Kidney epithelial cell (primary cell): ENCODE results near the gene UBASH3B. TPM values are rescaled to one million over a fixed set of nuclear protein-coding genes. Genes with fewer than 3 reads are reported as not detected.

Source experiments
- DNase-seq: peaks from one replicate; pipeline ENCODE4 v3.0.0-alpha.2; 2010; ENCODE audit warnings: low read depth
- H3K27me3 ChIP-seq: 2 replicates; pipeline ENCODE4 v1.6.0; 2011; ENCODE audit warnings: low read length; ENCODE audit not compliant: control insufficient read depth, insufficient read depth
- H3K36me3 ChIP-seq: 2 replicates; pipeline ENCODE4 v1.5.1; 2011; ENCODE audit warnings: low read length; ENCODE audit not compliant: control insufficient read depth, insufficient read depth
- H3K4me3 ChIP-seq: 2 replicates; pipeline ENCODE4 v1.5.1; 2011; ENCODE audit warnings: low read depth, mild to moderate bottlenecking, control low read depth, low read length
- CTCF ChIP-seq: IDR thresholded peaks from 2 replicates; pipeline ENCODE4 v1.5.1; 2011; ENCODE audit warnings: mild to moderate bottlenecking, moderate library complexity, low read length, control low read depth, inconsistent platforms; ENCODE audit not compliant: insufficient read depth, poor library complexity, severe bottlenecking
- total RNA-seq: library from RNA; depleted of rRNA; stranded (reverse); fragments of >200 nt; gene quantifications from 2 replicates; pipeline ENCODE4 v1.2.3, GENCODE V29; 2015

The UBASH3B gene
- total RNA-seq, 1 donor from 2014 or later = 32.0 TPM

GRCh38 chr11:122791836-122792235, 136.3 kb downstream of the UBASH3B start:
- H3K36me3 ChIP-seq = peaks cover 1% of the 10 kb centered on the region
- TF ChIP-seq CTCF = no peak
- no peak for DNase-seq

GRCh38 chr11:122793515-122793914, 138.0 kb downstream of the UBASH3B start:
- Histone ChIP-seq H3K36me3 (no peaks in the 10 kb centered on the region), H3K27me3 (no peaks in the 10 kb centered on the region), H3K4me3 (no peak overlapping the region)
- TF ChIP-seq CTCF = no peak
- no peak for DNase-seq

More at GRCh38 chr11:122791836-122792235, 136.3 kb downstream of the UBASH3B start:
- no peaks in the 10 kb centered on the region for H3K27me3 ChIP-seq
- no peak overlapping the region for H3K4me3 ChIP-seq

- no peak for DNase-seq
- Histone ChIP-seq H3K4me3 (no peak overlapping the region), H3K36me3 (no peaks in the 10 kb centered on the region), H3K27me3 (no peaks in the 10 kb centered on the region)
- no peak for TF ChIP-seq CTCF
Observed at GRCh38 chr11:122795307-122795706, 139.8 kb downstream of the UBASH3B start.

- H3K4me3 ChIP-seq = no peak overlapping the region
- no peaks in the 10 kb centered on the region for H3K36me3 ChIP-seq
- DNase-seq = no peak
- H3K27me3 ChIP-seq = no peaks in the 10 kb centered on the region
- peak; percentile 88 for TF ChIP-seq CTCF
Observed at GRCh38 chr11:122796128-122796717, 140.7 kb downstream of the UBASH3B start.

GRCh38 chr11:122797651-122798050, 142.1 kb downstream of the UBASH3B start:
- no peak for TF ChIP-seq CTCF
- DNase-seq = no peak
- Histone ChIP-seq H3K27me3 (no peaks in the 10 kb centered on the region), H3K4me3 (no peak overlapping the region), H3K36me3 (no peaks in the 10 kb centered on the region)
